ENCODE measurements around the gene VPS54.

DNA sequence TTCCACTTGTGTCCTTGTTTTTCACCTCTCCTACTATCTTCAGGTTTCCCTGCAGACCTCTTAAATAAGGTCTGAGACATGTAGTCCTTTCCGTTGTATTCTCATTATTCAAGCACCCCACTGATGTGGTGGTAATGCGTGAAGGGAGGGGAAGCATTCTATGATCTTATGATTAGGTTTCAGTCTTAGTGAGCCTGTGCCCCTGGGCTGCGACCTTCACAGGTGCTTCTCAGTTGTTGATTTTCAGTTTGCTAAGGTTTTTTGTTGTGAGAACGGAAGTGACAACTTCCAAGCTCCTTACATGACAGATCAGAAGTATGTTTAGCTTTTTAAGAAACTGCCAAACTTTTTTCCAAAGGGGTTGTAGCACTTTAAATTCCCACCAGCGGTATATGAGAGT is 41.3 kb downstream of the VPS54 start:
- TF ChIP-seq ZNF274 (IDR thresholded peaks at IDR 0.05; ENCODE audit: low read depth, low read length) = no peak
- no peak for TF ChIP-seq YY1 (IDR thresholded peaks at IDR 0.05; ENCODE audit: insufficient read depth, insufficient read length)
- TF ChIP-seq SUZ12 (IDR thresholded peaks at IDR 0.05; ENCODE audit: extremely low read depth, insufficient read depth, insufficient read length) = no peak
